HG02571 (cell line): ENCODE measurements around the gene ALDH3A2.

Source experiments
- ATAC-seq: cut with Tn5 transposase; IDR thresholded peaks from one replicate; pipeline ENCODE4 v1.9.1; 2021; ENCODE audit warnings: mild to moderate bottlenecking, moderate library complexity; ENCODE audit not compliant: unreplicated experiment

ALDH3A2 gene

DNA sequence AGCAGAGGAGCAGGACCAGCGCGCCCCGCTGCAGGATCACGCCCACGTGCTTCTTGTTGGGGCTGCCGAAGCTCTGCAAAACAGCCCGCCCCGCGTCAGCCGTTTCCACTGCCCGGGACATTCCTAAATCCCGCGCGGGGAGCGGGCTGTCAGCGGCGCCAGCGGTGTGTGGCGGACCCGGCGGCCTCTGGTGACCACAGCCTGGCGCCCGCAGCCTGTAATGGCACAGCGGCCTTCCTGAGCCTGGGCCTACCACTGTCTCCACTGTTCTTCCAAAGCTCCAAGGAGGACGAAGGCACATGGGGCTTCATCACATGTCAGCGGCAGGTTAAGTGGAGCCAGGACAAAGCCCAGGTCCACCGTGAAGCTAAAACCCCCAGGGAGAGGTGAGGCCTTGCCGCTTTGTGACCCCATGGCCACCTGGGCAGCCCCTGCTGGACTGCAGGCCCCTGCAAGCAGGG is 65.4 kb downstream of the ALDH3A2 start:
- no peak for ATAC-seq

- ATAC-seq = no peak
Observed at GRCh38 chr17:19714542-19715411, 66.2 kb downstream of the ALDH3A2 start.

- no peak for ATAC-seq
Observed at GRCh38 chr17:19716108-19717030, 67.8 kb downstream of the ALDH3A2 start, which contains the start of gene SLC47A2. SLC47A2 (minus strand) TSS chr17:19716584; CDS start chr17:19716555, 29 bp downstream.

DNA sequence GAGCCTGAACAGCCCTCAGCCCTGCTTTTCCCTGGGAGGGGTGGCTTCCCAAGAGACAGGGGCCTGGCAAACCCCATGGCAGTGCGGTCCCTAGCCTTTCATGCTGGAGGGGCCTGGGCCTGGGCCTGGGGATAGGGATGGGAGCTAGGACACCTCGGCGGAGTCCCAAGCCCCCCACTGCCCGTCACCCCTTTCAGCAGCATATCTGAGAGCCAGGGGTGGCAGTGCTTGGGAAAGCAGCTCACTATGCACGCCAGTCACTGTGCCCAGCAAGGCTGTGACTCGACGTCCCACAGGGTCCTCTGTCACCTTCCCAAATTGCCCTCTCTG is 68.4 kb downstream of the ALDH3A2 start:
- no peak for ATAC-seq

DNA sequence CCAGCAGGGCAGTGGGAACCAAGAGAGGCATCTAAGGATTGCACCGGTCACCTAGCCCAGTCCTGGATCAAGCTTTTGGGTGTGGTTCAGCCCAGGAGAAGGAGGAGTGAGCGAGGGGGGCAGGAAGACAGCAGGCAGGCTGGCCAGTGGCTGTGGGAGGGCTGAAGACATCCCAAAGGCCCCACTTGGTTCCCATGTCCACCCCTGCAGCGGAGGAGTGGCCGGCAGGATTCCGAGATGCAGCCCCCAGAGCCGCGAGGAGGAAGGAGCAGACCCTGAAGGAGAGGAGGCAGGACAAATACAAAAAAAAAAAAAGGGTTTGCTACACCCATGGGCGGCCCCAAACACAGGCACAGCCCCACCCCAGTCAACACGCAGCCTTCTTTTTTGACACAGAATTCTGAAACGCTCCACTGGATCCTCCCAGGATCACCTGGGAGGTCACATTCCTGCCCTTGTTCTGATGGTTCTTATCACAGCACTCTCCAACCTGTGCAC is 68.9 kb downstream of the ALDH3A2 start:
- ATAC-seq = no peak

- ATAC-seq = no peak
Observed at GRCh38 chr17:19718041-19718612, 69.6 kb downstream of the ALDH3A2 start.

GRCh38 chr17:19718613-19719354 is 70.2 kb downstream of the ALDH3A2 start:
- ATAC-seq = no peak

GRCh38 chr17:19719355-19720209 is 71.0 kb downstream of the ALDH3A2 start:
- ATAC-seq = no peak

DNA sequence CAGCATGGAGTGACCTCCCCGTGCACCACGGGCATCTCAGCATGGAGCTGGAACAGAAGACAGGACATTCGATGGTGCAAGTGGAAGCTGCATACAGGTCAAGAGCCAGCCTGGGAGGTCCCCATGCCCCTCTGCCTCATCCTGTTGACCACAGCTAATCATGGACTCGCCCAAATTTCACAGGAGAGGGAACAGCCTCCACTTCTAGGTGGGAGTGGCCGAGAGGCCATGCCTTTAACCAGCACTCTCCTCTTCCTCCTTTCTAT is 71.6 kb downstream of the ALDH3A2 start:
- no peak for ATAC-seq

DNA sequence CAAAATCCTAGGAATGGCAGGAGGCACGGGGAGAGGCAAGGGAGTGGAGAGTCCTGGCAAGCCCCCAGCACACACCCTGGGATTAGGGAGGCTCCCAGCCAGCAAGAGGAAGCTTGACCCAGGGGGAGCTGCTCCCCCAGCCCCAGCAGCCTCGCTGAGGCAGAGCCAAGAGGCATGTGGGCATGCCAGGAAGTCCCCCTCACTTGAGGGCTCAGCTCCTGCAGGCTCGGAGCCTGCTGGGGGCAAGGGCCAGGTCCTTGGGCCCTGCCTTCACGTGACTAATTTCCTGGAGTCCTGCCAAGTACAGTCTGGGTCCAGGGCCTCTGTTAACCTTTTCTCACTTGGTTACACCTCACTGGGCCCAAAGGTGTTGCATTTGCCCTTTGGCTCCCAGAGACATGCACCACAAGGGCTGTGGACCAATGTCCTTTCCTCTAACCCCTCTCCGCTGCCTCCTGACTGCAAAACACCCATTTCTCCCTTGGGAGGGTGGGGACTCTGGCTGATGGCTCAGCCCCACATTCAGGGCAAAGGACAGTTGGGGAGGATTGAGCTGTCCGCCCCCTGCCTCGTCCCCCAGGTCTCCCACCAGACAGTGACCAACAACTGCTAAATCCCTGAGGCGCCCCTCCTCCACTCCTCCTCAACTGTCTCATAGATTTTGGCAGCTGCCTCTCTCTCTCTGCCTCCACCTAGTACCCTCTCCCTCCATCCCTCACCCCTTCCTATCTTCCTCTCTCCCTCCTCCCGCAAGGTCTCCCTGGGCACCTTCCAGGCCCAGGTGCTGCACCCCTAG is 72.3 kb downstream of the ALDH3A2 start:
- no peak for ATAC-seq

DNA sequence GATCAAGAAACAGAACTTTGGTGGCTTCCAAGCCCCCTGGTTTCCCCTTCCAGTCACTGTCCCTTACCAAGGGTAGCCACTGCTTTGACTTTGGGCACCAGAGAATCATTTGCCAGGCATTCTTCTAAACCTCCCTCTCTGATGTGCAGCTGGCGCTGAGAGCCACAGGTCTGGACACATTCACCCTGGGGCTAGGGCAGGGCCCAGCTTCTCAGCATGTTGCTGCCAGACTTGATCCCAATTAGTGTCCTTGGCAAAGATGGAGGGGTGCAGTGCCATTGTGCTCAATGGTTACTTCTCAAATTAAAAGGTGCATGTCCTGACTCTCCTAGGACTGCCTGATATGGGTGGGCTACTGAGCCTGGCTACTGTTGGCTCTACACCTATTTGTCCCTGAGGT is 75.4 kb downstream of the ALDH3A2 start:
- no peak for ATAC-seq

GRCh38 chr17:19724501-19725420 is 76.2 kb downstream of the ALDH3A2 start:
- no peak for ATAC-seq

- ATAC-seq = no peak
Observed at GRCh38 chr17:19725486-19725885, 76.9 kb downstream of the ALDH3A2 start.

GRCh38 chr17:19726631-19727376 is 78.3 kb downstream of the ALDH3A2 start:
- no peak for ATAC-seq
